ENCODE results near the gene LRRC3B.

- TF ChIP-seq POLR2AphosphoS5 (IDR thresholded peaks at IDR 0.05) (no peak), CTCF (IDR thresholded peaks at IDR 0.05) (no peak), POLR2A (IDR thresholded peaks at IDR 0.05) (no peak)
Observed at GRCh38 chr3:26668696-26669095, 46.1 kb downstream of the LRRC3B start.
